HepG2 (cell line): ENCODE measurements around the gene TUBA4A. TPM values are rescaled to one million over a fixed set of nuclear protein-coding genes. Genes with fewer than 3 reads are reported as not detected.

Source experiments
- ARNT2 ChIP-seq: sonication (generic); formaldehyde crosslinking; IDR thresholded peaks from 2 replicates; pipeline ENCODE4 v1.8.0; 2022; ENCODE audit warnings: mild to moderate bottlenecking, low read depth, missing genetic modification reagents, moderate library complexity
- DMAP1 ChIP-seq: IDR thresholded peaks from 2 replicates; pipeline ENCODE4 v1.6.1; 2016
- DNMT1 ChIP-seq: sonication (generic); formaldehyde crosslinking; IDR thresholded peaks from 2 replicates; pipeline ENCODE4 v1.5.1; 2020; ENCODE audit warnings: mild to moderate bottlenecking, missing genetic modification reagents
- EED ChIP-seq: sonication (generic); formaldehyde crosslinking; IDR thresholded peaks from 2 replicates; pipeline ENCODE4 v1.5.0; 2020; ENCODE audit warnings: mild to moderate bottlenecking, missing genetic modification reagents
- GTF2F1 ChIP-seq: fragments of 150-350 bp; IDR thresholded peaks from 2 replicates; pipeline ENCODE4 v1.6.1; 2014; ENCODE audit warnings: low read length
- HIVEP1 ChIP-seq: sonication (generic); formaldehyde crosslinking; IDR thresholded peaks from 2 replicates; pipeline ENCODE4 v1.4.0; 2020; ENCODE audit warnings: mild to moderate bottlenecking, missing genetic modification reagents
- HNRNPUL1 ChIP-seq: fragments of 200-400 bp; formaldehyde crosslinking; IDR thresholded peaks from 2 replicates; pipeline ENCODE4 v1.6.1; 2017; ENCODE audit warnings: low read depth, mild to moderate bottlenecking, low read length, moderate library complexity
- IKZF4 ChIP-seq: sonication (generic); formaldehyde crosslinking; IDR thresholded peaks from 2 replicates; pipeline ENCODE4 v1.5.1; 2020; ENCODE audit warnings: borderline replicate concordance, mild to moderate bottlenecking, low read depth, missing genetic modification reagents; ENCODE audit errors: not compliant biosample characterization
- KDM5B ChIP-seq: sonication (generic); formaldehyde crosslinking; IDR thresholded peaks from 2 replicates; pipeline ENCODE4 v1.4.0; 2020; ENCODE audit warnings: missing genetic modification reagents, mild to moderate bottlenecking, borderline replicate concordance
- NFRKB ChIP-seq: fragments of 450-650 bp; IDR thresholded peaks from 2 replicates; pipeline ENCODE4 v1.6.1; 2017
- PHF5A ChIP-seq: IDR thresholded peaks from one replicate; pipeline ENCODE4 v1.6.1; 2018; ENCODE audit warnings: low read depth, missing genetic modification reagents; ENCODE audit not compliant: unreplicated experiment
- SIX1 ChIP-seq: sonication (generic); formaldehyde crosslinking; IDR thresholded peaks from 2 replicates; pipeline ENCODE4 v1.4.0; 2020; ENCODE audit warnings: missing genetic modification reagents, borderline replicate concordance
- SP5 ChIP-seq: IDR thresholded peaks from 2 replicates; pipeline ENCODE4 v1.6.1; 2016; ENCODE audit warnings: low read depth, borderline replicate concordance
- YEATS4 ChIP-seq: sonication (generic); formaldehyde crosslinking; IDR thresholded peaks from 2 replicates; pipeline ENCODE4 v1.4.0; 2020; ENCODE audit warnings: missing genetic modification reagents, borderline replicate concordance
- ZEB1 ChIP-seq: IDR thresholded peaks from 2 replicates; pipeline ENCODE4 v1.6.1; 2012; ENCODE audit warnings: mild to moderate bottlenecking, low read depth, inconsistent platforms; ENCODE audit not compliant: insufficient replicate concordance
- ZMAT3 ChIP-seq: sonication (generic); formaldehyde crosslinking; conservative IDR thresholded peaks from 2 replicates; pipeline ENCODE4 v1.7.0; 2021; ENCODE audit warnings: missing genetic modification reagents
- ZMYM2 ChIP-seq: sonication (generic); formaldehyde crosslinking; IDR thresholded peaks from 2 replicates; pipeline ENCODE4 v1.8.0; 2022; ENCODE audit warnings: mild to moderate bottlenecking, missing genetic modification reagents
- ZNF563 ChIP-seq: sonication (generic); formaldehyde crosslinking; IDR thresholded peaks from 2 replicates; pipeline ENCODE4 v1.8.0; 2022; ENCODE audit warnings: mild to moderate bottlenecking, moderate library complexity, missing genetic modification reagents
- ZNF883 ChIP-seq: sonication (generic); formaldehyde crosslinking; IDR thresholded peaks from 2 replicates; pipeline ENCODE4 v1.5.1; 2020; ENCODE audit warnings: mild to moderate bottlenecking, missing genetic modification reagents; ENCODE audit errors: not compliant biosample characterization
- polyA plus RNA-seq, 8 experiments: library from polyadenylated mRNA; depleted of rRNA in 3 of 8; stranded (reverse) in 7 of 8; unstranded in 1 of 8; fragments of >200 nt; fragmentation: Illumina TruSeq in 4 of 8; extraction: Trizol in 4 of 8; gene quantifications; 2 replicates each; pipeline versions ENCODE4 v1.2.1 to v1.2.3, GENCODE V29; 2011 to 2016; ENCODE audit warnings: low read depth in 4 of 8, missing spikeins in 1 of 8, mixed read lengths in 1 of 8; ENCODE audit not compliant: insufficient read depth in 1 of 8
- total RNA-seq, 5 experiments: library from RNA; depleted of rRNA; stranded (reverse); fragments of >200 nt; fragmentation: Illumina TruSeq; extraction: Trizol; gene quantifications; 2 replicates each; pipeline ENCODE4 v1.2.3, GENCODE V29; 2016; ENCODE audit warnings: low read depth in 1 of 5
- TF ChIP-seq, protein P1 (sequence below): sonication (generic); formaldehyde crosslinking; IDR thresholded peaks from 2 replicates; pipeline ENCODE4 v1.8.0; 2022; ENCODE audit warnings: low read depth, missing genetic modification reagents
- TF ChIP-seq, protein P2 (sequence below): sonication (generic); formaldehyde crosslinking; IDR thresholded peaks from 2 replicates; pipeline ENCODE4 v1.4.0; 2020; ENCODE audit warnings: mild to moderate bottlenecking, missing genetic modification reagents, borderline replicate concordance
- TF ChIP-seq, protein P3 (sequence below): sonication (generic); formaldehyde crosslinking; IDR thresholded peaks from 2 replicates; pipeline ENCODE4 v1.4.0; 2020; ENCODE audit warnings: missing genetic modification reagents, borderline replicate concordance
- TF ChIP-seq, protein P4 (sequence below): sonication (generic); formaldehyde crosslinking; IDR thresholded peaks from 2 replicates; pipeline ENCODE4 v1.4.0; 2020; ENCODE audit warnings: missing genetic modification reagents, mild to moderate bottlenecking, borderline replicate concordance

Gene TUBA4A
- total and polyA plus RNA-seq, 2 of the 13 experiments (the other 11 are each of a cell fraction or from before 2014, with no cell fraction given), result 1.3 to 12.7 TPM

DNA sequence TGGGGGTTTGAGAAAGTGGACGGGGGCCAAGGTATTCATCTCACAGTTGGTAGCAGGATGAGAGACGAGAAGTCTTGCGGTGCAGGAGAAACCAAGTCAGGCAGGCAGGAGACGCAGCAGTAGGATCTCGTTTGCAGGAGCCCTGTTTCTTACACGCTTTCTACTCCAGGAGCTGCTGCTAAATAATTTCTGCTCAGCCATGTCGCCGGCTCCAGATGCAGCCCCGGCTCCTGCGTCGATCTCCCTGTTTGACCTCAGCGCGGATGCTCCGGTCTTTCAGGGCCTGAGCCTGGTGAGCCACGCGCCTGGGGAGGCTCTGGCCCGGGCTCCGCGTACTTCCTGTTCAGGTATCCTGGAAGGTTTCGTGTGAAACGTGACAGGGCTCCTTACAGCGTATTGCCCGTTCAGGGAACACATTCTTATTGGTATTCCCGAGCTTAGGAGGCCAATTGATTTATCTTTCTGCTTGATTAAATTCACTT, 23.6 kb downstream of the TUBA4A start (continued):
- TF ChIP-seq, protein P1, sequence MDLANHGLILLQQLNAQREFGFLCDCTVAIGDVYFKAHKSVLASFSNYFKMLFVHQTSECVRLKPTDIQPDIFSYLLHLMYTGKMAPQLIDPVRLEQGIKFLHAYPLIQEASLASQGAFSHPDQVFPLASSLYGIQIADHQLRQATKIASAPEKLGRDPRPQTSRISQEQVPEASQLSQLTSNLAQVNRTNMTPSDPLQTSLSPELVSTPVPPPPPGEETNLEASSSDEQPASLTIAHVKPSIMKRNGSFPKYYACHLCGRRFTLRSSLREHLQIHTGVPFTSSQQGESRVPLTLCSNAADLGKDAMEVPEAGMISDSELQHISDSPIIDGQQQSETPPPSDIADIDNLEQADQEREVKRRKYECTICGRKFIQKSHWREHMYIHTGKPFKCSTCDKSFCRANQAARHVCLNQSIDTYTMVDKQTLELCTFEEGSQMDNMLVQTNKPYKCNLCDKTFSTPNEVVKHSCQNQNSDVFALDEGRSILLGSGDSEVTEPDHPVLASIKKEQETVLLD (CRISPR knock-in tag), result no peak
- TF ChIP-seq HIVEP1 (CRISPR knock-in tag) (no peak), DMAP1 (CRISPR knock-in tag) (0 out of 2 replicates have a peak, but pooled peaks have one; percentile 42), YEATS4 (CRISPR knock-in tag) (peak; percentile 70; the same call in 1 of the 2 replicates), ZEB1 (no peak), EED (CRISPR knock-in tag) (0 out of 2 replicates have a peak, but pooled peaks have one; percentile 5), DNMT1 (CRISPR knock-in tag) (no peak), ZMYM2 (CRISPR knock-in tag) (no peak), PHF5A (no peak), SP5 (CRISPR knock-in tag) (no peak), ZNF883 (CRISPR knock-in tag) (no peak), SIX1 (CRISPR knock-in tag) (no peak), HNRNPUL1 (no peak), ZMAT3 (CRISPR knock-in tag) (no peak), ARNT2 (CRISPR knock-in tag) (peak; percentile 71), IKZF4 (CRISPR knock-in tag) (peak; percentile 17), GTF2F1 (no peak), ZNF563 (CRISPR knock-in tag) (0 out of 2 replicates have a peak, but pooled peaks have one; percentile 55), KDM5B (CRISPR knock-in tag) (0 out of 2 replicates have a peak, but pooled peaks have one; percentile 4), NFRKB (no peak)
- TF ChIP-seq, protein P2, sequence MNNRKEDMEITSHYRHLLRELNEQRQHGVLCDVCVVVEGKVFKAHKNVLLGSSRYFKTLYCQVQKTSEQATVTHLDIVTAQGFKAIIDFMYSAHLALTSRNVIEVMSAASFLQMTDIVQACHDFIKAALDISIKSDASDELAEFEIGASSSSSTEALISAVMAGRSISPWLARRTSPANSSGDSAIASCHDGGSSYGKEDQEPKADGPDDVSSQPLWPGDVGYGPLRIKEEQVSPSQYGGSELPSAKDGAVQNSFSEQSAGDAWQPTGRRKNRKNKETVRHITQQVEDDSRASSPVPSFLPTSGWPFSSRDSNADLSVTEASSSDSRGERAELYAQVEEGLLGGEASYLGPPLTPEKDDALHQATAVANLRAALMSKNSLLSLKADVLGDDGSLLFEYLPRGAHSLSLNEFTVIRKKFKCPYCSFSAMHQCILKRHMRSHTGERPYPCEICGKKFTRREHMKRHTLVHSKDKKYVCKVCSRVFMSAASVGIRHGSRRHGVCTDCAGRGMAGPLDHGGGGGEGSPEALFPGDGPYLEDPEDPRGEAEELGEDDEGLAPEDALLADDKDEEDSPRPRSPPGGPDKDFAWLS (CRISPR knock-in tag), result no peak
- TF ChIP-seq, protein P3, sequence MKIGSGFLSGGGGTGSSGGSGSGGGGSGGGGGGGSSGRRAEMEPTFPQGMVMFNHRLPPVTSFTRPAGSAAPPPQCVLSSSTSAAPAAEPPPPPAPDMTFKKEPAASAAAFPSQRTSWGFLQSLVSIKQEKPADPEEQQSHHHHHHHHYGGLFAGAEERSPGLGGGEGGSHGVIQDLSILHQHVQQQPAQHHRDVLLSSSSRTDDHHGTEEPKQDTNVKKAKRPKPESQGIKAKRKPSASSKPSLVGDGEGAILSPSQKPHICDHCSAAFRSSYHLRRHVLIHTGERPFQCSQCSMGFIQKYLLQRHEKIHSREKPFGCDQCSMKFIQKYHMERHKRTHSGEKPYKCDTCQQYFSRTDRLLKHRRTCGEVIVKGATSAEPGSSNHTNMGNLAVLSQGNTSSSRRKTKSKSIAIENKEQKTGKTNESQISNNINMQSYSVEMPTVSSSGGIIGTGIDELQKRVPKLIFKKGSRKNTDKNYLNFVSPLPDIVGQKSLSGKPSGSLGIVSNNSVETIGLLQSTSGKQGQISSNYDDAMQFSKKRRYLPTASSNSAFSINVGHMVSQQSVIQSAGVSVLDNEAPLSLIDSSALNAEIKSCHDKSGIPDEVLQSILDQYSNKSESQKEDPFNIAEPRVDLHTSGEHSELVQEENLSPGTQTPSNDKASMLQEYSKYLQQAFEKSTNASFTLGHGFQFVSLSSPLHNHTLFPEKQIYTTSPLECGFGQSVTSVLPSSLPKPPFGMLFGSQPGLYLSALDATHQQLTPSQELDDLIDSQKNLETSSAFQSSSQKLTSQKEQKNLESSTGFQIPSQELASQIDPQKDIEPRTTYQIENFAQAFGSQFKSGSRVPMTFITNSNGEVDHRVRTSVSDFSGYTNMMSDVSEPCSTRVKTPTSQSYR (CRISPR knock-in tag), result 0 out of 2 replicates have a peak, but pooled peaks have one; percentile 22
- TF ChIP-seq, protein P4, sequence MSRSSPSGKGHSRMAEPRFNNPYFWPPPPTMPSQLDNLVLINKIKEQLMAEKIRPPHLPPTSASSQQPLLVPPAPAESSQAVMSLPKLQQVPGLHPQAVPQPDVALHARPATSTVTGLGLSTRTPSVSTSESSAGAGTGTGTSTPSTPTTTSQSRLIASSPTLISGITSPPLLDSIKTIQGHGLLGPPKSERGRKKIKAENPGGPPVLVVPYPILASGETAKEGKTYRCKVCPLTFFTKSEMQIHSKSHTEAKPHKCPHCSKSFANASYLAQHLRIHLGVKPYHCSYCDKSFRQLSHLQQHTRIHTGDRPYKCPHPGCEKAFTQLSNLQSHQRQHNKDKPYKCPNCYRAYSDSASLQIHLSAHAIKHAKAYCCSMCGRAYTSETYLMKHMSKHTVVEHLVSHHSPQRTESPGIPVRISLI (CRISPR knock-in tag), result no peak
